Activated naive CD4-positive, alpha-beta T cell treated with anti-CD3 and anti-CD28 coated beads for 36 hours (primary cell): ENCODE data around the gene C1orf74. TPM values are rescaled to one million over a fixed set of nuclear protein-coding genes. Genes with fewer than 3 reads are reported as not detected.

Source experiments
- CTCF ChIA-PET: fragments of 350-600 bp; sonication (Branson Sonifier 250); formaldehyde crosslinking; loops from one replicate; lab custom pipeline; 2021; ENCODE audit warnings: antibody characterized with exemption; lab: Charles Lee
- DNase-seq: peaks from one replicate; pipeline ENCODE4 v3.0.0-alpha.2; 2020
- H3K27ac Mint-ChIP-seq: one replicate; pipeline ENCODE4 v1.8.0; 2021; ENCODE audit warnings: mild to moderate bottlenecking, mixed read lengths
- H3K27me3 Mint-ChIP-seq: one replicate; pipeline ENCODE4 v1.8.0; 2021; ENCODE audit warnings: low read depth, mixed read lengths
- H3K36me3 Mint-ChIP-seq: one replicate; pipeline ENCODE4 v1.8.0; 2021; ENCODE audit warnings: low read depth, mixed read lengths
- H3K4me1 Mint-ChIP-seq: one replicate; pipeline ENCODE4 v1.8.0; 2021; ENCODE audit warnings: low read depth, mixed read lengths
- H3K4me3 Mint-ChIP-seq: one replicate; pipeline ENCODE4 v1.8.0; 2021; ENCODE audit warnings: mild to moderate bottlenecking, moderate library complexity, mixed read lengths
- H3K9me3 Mint-ChIP-seq: one replicate; pipeline ENCODE4 v1.8.0; 2021; ENCODE audit warnings: mixed read lengths
- intact Hi-C: fragments of 100-400 bp; cut with micrococcal nuclease; formaldehyde crosslinking; loops from one replicate; pipeline ENCODE4 v1.15.1; 2023
- total RNA-seq, 2 experiments: library from RNA; stranded (reverse); gene quantifications; one replicate each; pipeline ENCODE4 v1.2.3, GENCODE V29; 2021

Gene C1orf74
- total RNA-seq, 2 experiments from 2014 or later, result 3.5 to 4.6 TPM

GRCh38 chr1:209817691-209818090 lies 33.3 kb upstream of the C1orf74 start:
- Mint-ChIP-seq H3K27me3 (peaks cover 8% of the 10 kb centered on the region), H3K4me3 (no peak overlapping the region), H3K27ac (no peak overlapping the region), H3K9me3 (no peaks in the 10 kb centered on the region), H3K4me1 (peaks cover 13% of the 10 kb centered on the region), H3K36me3 (no peaks in the 10 kb centered on the region)
- intact Hi-C loops, result no loop called here
- CTCF ChIA-PET, result no interaction called here
- no peak for DNase-seq

DNA sequence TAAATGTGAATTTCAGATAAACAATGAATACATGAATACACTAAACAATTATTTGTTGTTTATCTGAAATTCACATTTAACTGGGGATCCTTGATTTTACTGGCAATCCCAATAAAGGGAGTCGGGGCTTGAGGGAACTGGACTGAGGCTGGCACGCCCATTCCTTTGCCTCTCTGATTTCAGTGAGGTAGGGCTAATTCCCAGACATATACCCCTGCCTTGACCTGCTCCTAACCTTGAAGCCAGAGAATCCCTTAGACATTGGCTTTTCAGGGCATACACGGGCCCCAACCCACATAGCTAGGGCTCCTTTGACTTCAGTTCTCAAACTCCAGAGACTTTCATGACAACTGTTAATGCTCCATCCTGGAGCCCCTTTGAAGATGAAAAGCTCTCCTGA lies 32.6 kb upstream of the C1orf74 start:
- H3K4me1 Mint-ChIP-seq, result peaks cover 12% of the 10 kb centered on the region
- CTCF ChIA-PET, result no interaction called here

DNA sequence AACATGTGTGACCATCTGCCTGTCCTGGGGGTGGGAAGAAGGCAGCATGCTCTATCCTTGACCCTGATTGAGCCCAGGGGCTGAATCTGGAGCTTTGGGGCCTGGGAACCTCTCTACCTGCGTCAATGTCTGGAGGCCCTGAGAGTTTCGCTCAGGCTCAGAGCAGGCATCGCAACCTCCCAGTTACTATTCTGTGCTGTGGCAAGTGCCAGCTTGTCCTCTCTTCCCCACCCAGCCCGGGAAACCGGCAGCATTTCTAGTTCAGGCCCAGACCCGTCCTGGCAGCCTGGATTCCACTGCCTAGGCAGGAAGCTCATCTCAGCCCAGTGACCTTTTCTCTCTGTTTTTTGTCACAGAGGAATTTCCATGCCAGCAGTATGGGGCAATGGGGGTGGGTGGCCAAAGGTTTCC lies 31.6 kb upstream of the C1orf74 start:
- intact Hi-C loops, result no loop called here
- no peaks in the 10 kb centered on the region for H3K36me3 Mint-ChIP-seq
- peak overlapping the region; percentile 55 for H3K27ac Mint-ChIP-seq
- peaks cover 12% of the 10 kb centered on the region for H3K4me1 Mint-ChIP-seq
- DNase-seq, result no peak
- CTCF ChIA-PET, result interaction anchor here (0.8 to 3.1 kb wide), 4 partner anchors 8 to 246 kb away, joined by 3 to 19 read pairs (median 9); partner anchors contain the start of gene UTP25
- no peak overlapping the region for H3K4me3 Mint-ChIP-seq
- H3K27me3 Mint-ChIP-seq, result peaks cover 6% of the 10 kb centered on the region
- H3K9me3 Mint-ChIP-seq, result no peaks in the 10 kb centered on the region

More for the DNA sequence above, 32.6 kb upstream of the C1orf74 start:
- H3K9me3 Mint-ChIP-seq, result no peaks in the 10 kb centered on the region
- H3K4me3 Mint-ChIP-seq, result no peak overlapping the region
- intact Hi-C loops, result no loop called here
- peak overlapping the region; percentile 41 for H3K27ac Mint-ChIP-seq
- no peaks in the 10 kb centered on the region for H3K36me3 Mint-ChIP-seq
- peaks cover 6% of the 10 kb centered on the region for H3K27me3 Mint-ChIP-seq
- DNase-seq, result no peak

DNA sequence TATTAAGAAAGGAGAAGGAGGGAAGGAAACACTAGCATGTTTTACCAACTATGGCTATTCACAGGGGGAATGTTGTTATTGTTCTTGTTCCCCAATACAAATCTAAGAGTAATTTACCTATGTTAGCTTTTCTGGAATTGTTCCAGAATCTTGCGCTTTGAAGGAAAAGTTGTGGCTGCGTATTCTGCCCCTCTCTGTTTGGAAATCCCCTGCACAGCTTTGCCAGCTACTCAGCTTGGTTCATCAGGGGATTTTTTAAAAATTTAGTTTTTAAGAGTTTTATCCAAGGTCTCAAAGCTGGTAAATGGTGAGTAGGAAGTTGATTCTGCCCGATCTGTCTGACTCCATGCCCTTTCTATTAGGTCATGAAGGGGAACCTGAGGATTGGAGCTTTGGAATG lies 31.1 kb upstream of the C1orf74 start:
- DNase-seq, result no peak
- CTCF ChIA-PET, result interaction anchor here (0.8 to 3.1 kb wide), 4 partner anchors 8 to 246 kb away, joined by 3 to 19 read pairs (median 9); partner anchors contain the start of gene UTP25
- no peaks in the 10 kb centered on the region for H3K36me3 Mint-ChIP-seq
- peaks cover 4% of the 10 kb centered on the region for H3K27me3 Mint-ChIP-seq
- H3K27ac Mint-ChIP-seq, result peak overlapping the region; percentile 55
- no peaks in the 10 kb centered on the region for H3K9me3 Mint-ChIP-seq
- H3K4me3 Mint-ChIP-seq, result no peak overlapping the region
- peaks cover 12% of the 10 kb centered on the region for H3K4me1 Mint-ChIP-seq
- intact Hi-C loops, result no loop called here

DNA sequence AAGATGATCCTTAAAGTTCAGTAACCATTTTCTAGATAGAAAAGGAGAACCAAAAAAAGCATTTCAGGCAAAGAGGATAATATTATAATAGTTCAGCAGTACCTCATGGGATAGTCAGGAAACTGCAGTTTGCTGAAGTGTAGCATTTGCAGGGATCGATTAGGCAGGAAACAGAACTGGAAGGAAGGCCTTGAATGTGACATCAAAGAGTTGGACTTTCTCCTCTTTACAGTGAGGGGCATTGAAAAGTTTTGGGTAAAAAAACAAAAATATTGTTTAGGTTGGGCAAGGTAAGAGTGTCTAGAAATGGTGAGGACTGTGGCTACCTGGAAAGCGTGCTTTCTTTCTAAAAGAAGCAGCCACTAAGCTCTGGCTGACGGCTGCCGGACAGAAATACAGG lies 29.5 kb upstream of the C1orf74 start:
- H3K4me3 Mint-ChIP-seq, result no peak overlapping the region
- DNase-seq, result no peak
- intact Hi-C loops, result no loop called here
- H3K27ac Mint-ChIP-seq, result no peak overlapping the region
- H3K4me1 Mint-ChIP-seq, result peaks cover 12% of the 10 kb centered on the region
- CTCF ChIA-PET, result interaction anchor here (2.3 to 3.1 kb wide), 2 partner anchors 10 to 13 kb away, joined by 12 to 19 read pairs; partner anchors contain the start of gene UTP25
- no peaks in the 10 kb centered on the region for H3K9me3 Mint-ChIP-seq
- no peaks in the 10 kb centered on the region for H3K36me3 Mint-ChIP-seq
- peaks cover 2% of the 10 kb centered on the region for H3K27me3 Mint-ChIP-seq

DNA sequence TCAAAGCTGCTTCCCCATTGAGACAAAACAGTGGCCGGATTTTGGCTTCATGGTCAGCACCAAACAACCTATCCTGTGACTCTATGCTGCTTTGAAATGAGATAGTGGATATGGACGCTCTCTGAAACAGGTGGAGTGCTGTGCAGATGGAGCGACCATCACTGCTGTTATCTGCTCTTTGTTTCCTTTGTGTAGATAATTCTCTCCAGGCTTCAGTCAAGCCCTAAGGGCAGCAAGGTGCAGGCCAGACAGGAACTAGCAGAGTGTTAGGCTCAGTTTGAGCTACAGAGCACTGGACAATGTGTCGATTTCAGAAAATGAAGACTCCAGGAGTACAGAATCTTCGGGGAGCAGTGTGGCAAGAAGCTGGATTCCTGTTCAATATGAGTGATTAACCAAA lies 26.4 kb upstream of the C1orf74 start:
- Mint-ChIP-seq H3K27me3 (no peaks in the 10 kb centered on the region), H3K4me3 (no peak overlapping the region), H3K4me1 (peaks cover 11% of the 10 kb centered on the region), H3K27ac (no peak overlapping the region), H3K36me3 (no peaks in the 10 kb centered on the region), H3K9me3 (no peaks in the 10 kb centered on the region)
- CTCF ChIA-PET, result interaction anchor here (3.8 kb wide), 1 partner anchor 12 kb away, joined by 25 read pairs; no protein-coding TSS in a partner anchor
- no peak for DNase-seq
- intact Hi-C loops, result no loop called here

DNA sequence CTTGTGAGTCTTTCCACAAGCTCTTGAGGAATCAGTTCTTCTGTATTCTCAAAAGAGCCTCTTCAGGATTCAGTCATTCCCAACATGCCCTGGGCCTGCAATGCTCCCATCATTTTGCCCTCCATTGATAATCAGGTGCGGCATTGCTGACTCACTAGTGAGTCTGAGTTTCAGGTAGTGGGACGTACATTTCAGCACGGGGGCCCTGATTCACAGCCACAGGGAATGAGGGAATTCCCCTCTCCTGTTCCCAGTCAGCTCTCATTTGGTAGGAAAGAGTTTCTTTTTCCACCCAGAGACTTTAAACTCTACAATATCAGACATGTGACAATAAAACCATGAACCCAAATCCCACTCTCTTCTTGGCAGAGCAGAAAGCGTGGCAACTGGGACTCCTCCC lies 25.3 kb upstream of the C1orf74 start:
- no peak overlapping the region for H3K4me3 Mint-ChIP-seq
- H3K36me3 Mint-ChIP-seq, result no peaks in the 10 kb centered on the region
- DNase-seq, result no peak
- no peak overlapping the region for H3K27ac Mint-ChIP-seq
- intact Hi-C loops, result no loop called here
- H3K27me3 Mint-ChIP-seq, result peaks cover 5% of the 10 kb centered on the region
- CTCF ChIA-PET, result interaction anchor here (3.8 kb wide), 1 partner anchor 13 kb away, joined by 25 read pairs; no protein-coding TSS in a partner anchor
- H3K9me3 Mint-ChIP-seq, result no peaks in the 10 kb centered on the region
- H3K4me1 Mint-ChIP-seq, result peaks cover 13% of the 10 kb centered on the region

DNA sequence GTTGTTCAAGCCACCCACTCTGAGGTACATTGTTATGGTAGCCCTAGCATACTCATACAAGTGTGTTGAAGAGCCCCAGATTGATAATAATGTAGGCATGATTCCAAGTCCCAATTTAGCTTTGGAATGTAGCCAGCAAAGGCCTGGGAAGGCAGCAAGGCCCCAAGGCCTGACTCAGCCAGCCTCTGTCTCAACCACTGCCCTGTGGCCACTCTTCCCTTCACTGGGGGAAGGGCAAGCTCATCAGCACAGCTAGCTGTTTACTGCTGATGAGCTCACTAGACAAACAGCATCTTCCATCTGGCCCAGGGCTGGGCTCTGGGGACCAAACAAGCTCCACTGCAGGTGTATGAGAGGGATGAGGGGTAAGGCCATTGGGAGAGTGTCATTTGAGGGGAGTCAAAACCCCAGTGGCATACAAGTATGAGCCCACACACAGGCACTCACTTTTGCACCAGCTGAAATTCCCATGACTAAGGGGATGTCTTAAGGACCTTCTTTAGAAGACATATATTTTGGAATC lies 23.8 kb upstream of the C1orf74 start:
- Mint-ChIP-seq H3K27ac (no peak overlapping the region), H3K4me3 (no peak overlapping the region), H3K4me1 (peaks cover 17% of the 10 kb centered on the region), H3K27me3 (peaks cover 5% of the 10 kb centered on the region), H3K9me3 (no peaks in the 10 kb centered on the region), H3K36me3 (no peaks in the 10 kb centered on the region)
- DNase-seq, result no peak
- CTCF ChIA-PET, result interaction anchor here (1.2 to 1.6 kb wide), 3 partner anchors 15 to 60 kb away, joined by 3 to 13 read pairs (median 3); no protein-coding TSS in a partner anchor
- intact Hi-C loops, result no loop called here

GRCh38 chr1:209807509-209807908 lies 23.1 kb upstream of the C1orf74 start:
- Mint-ChIP-seq H3K4me3 (no peak overlapping the region), H3K36me3 (no peaks in the 10 kb centered on the region), H3K9me3 (no peaks in the 10 kb centered on the region), H3K27ac (no peak overlapping the region), H3K27me3 (peaks cover 5% of the 10 kb centered on the region), H3K4me1 (peaks cover 17% of the 10 kb centered on the region)
- intact Hi-C loops, result no loop called here
- no peak for DNase-seq
- CTCF ChIA-PET, result interaction anchor here (1.2 to 1.6 kb wide), 2 partner anchors 15 to 60 kb away, joined by 3 to 13 read pairs; no protein-coding TSS in a partner anchor

- peaks cover 5% of the 10 kb centered on the region for H3K27me3 Mint-ChIP-seq
- DNase-seq, result peak; percentile 65
- H3K4me3 Mint-ChIP-seq, result peak within 1 kb of the TSS; percentile 75
- H3K4me1 Mint-ChIP-seq, result peaks cover 17% of the 10 kb centered on the region
- H3K9me3 Mint-ChIP-seq, result no peaks in the 10 kb centered on the region
- intact Hi-C loops, result loop anchor here (1.0 kb wide), 1 partner anchor 21 kb away; the partner anchor contains the start of gene UTP25
- H3K36me3 Mint-ChIP-seq, result no peaks in the 10 kb centered on the region
- CTCF ChIA-PET, result interaction anchor here (1.0 kb wide), 1 partner anchor 17 kb away, joined by 5 read pairs; no protein-coding TSS in a partner anchor
- H3K27ac Mint-ChIP-seq, result no peak within 1 kb of the TSS
These were observed 21.8 kb upstream of the C1orf74 start, which contains the start of gene IRF6 for GRCh38 chr1:209805875-209806760. Gene IRF6 (minus strand): TSS chr1:209806142. CDS start chr1:209801413, 4,729 bp downstream.

- CTCF ChIA-PET, result no interaction called here
- intact Hi-C loops, result no loop called here
- DNase-seq, result no peak
- Mint-ChIP-seq H3K9me3 (no peaks in the 10 kb centered on the region), H3K4me3 (peak overlapping the region; percentile 75), H3K36me3 (no peaks in the 10 kb centered on the region), H3K4me1 (peaks cover 17% of the 10 kb centered on the region), H3K27me3 (peaks cover 5% of the 10 kb centered on the region), H3K27ac (no peak overlapping the region)
These were observed 21.0 kb upstream of the C1orf74 start for GRCh38 chr1:209805341-209805781.

DNA sequence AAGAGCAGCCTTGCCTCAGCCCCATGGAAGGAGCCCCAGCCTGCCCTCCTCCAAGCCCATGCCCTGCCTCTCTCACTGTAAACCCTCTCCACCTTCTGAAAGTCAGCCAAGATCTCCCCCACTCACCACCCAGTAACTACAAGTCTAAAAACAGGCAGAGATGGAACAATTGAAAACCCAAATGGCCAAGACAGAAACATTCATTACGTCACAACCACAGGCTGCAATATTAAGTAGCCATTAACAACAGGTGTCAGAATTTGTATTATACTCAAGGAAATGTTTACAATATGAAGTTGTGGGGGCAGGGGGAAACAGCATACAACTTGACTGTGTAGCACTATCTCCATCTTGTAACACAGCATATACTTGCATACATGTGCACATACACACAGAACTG lies 19.2 kb upstream of the C1orf74 start:
- CTCF ChIA-PET, result no interaction called here
- Mint-ChIP-seq H3K4me1 (peaks cover 17% of the 10 kb centered on the region), H3K4me3 (no peak overlapping the region), H3K27ac (no peak overlapping the region), H3K9me3 (no peaks in the 10 kb centered on the region), H3K36me3 (no peaks in the 10 kb centered on the region), H3K27me3 (peaks cover 5% of the 10 kb centered on the region)
- intact Hi-C loops, result no loop called here
- DNase-seq, result no peak
